Activated B cell treated with CpG ODN at 0.5 μM for 24 hours (primary cell): ENCODE results near the gene MED29. TPM values are rescaled to one million over a fixed set of nuclear protein-coding genes. Genes with fewer than 3 reads are reported as not detected.

ENCODE experiments used
- ATAC-seq: fragments of 200-7000 bp; cut with Tn5 transposase; one replicate; pipeline ENCODE4 v1.10.0; 2021; ENCODE audit warnings: low read depth, mild to moderate bottlenecking, moderate library complexity
- CTCF ChIA-PET: fragments of 350-600 bp; sonication (Branson Sonifier 250); formaldehyde crosslinking; loops from one replicate; lab custom pipeline; 2021; ENCODE audit warnings: antibody characterized with exemption; lab: Charles Lee
- POLR2A ChIA-PET: fragments of 350-600 bp; sonication (Branson Sonifier 250); formaldehyde crosslinking; loops from one replicate; lab custom pipeline; 2021; ENCODE audit warnings: antibody characterized with exemption; lab: Charles Lee
- DNase-seq: peaks from one replicate; pipeline ENCODE4 v3.0.0; 2022
- H3K27ac Mint-ChIP-seq: one replicate; pipeline ENCODE4 v1.8.0; 2020; ENCODE audit warnings: mixed read lengths
- H3K27me3 Mint-ChIP-seq: one replicate; pipeline ENCODE4 v1.8.0; 2021; ENCODE audit warnings: mixed read lengths
- H3K36me3 Mint-ChIP-seq: one replicate; pipeline ENCODE4 v1.8.0; 2021; ENCODE audit warnings: low read depth, mixed read lengths
- H3K4me1 Mint-ChIP-seq: one replicate; pipeline ENCODE4 v1.8.0; 2021; ENCODE audit warnings: mixed read lengths
- H3K4me3 Mint-ChIP-seq: one replicate; pipeline ENCODE4 v1.8.0; 2020; ENCODE audit warnings: mild to moderate bottlenecking, mixed read lengths
- H3K9me3 Mint-ChIP-seq: one replicate; pipeline ENCODE4 v1.8.0; 2020; ENCODE audit warnings: mixed read lengths
- intact Hi-C: fragments of 100-400 bp; cut with micrococcal nuclease; formaldehyde crosslinking; loops from one replicate; pipeline ENCODE4 v1.15.1; 2024
- total RNA-seq: library from RNA; stranded (reverse); gene quantifications from 2 replicates; pipeline ENCODE4 v1.2.3, GENCODE V29; 2022
- TF ChIP-seq, protein P1 (sequence below): fragments of 200-600 bp; IDR thresholded peaks from one replicate; pipeline ENCODE4 v1.8.0; 2022; ENCODE audit warnings: antibody characterized with exemption, mild to moderate bottlenecking

MED29 gene
- total RNA-seq, 1 donor from 2014 or later = 39.0 TPM

DNA sequence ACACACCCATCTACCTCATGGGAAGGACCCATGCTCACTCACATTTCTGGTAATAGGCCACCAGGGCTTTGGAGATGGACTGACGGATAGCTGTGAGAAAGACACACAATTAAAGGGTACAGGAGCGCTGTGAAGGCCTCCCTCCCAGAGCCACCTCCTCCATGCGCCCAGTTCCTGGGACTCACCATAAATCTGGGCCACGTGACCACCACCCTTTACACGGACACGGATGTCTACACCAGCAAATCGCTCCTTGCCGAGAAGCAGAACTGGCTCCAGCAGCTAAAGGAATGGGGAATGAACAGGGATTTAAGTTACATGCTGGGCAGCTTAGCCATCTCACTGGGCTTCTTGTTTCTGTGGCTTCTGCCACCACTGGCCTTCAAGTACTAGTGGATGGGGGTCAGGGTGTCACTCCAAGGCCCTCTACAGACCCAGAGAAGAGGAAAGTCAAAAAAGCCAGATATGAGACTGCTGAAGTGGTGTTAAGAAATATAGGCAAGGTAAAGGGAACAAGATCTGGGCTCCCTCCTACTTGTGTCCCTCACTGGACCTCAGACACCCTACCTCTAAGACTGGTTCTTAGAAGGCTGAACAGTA lies 42.4 kb downstream of the MED29 start:
- H3K4me1 Mint-ChIP-seq = peaks cover 53% of the 10 kb centered on the region

DNA sequence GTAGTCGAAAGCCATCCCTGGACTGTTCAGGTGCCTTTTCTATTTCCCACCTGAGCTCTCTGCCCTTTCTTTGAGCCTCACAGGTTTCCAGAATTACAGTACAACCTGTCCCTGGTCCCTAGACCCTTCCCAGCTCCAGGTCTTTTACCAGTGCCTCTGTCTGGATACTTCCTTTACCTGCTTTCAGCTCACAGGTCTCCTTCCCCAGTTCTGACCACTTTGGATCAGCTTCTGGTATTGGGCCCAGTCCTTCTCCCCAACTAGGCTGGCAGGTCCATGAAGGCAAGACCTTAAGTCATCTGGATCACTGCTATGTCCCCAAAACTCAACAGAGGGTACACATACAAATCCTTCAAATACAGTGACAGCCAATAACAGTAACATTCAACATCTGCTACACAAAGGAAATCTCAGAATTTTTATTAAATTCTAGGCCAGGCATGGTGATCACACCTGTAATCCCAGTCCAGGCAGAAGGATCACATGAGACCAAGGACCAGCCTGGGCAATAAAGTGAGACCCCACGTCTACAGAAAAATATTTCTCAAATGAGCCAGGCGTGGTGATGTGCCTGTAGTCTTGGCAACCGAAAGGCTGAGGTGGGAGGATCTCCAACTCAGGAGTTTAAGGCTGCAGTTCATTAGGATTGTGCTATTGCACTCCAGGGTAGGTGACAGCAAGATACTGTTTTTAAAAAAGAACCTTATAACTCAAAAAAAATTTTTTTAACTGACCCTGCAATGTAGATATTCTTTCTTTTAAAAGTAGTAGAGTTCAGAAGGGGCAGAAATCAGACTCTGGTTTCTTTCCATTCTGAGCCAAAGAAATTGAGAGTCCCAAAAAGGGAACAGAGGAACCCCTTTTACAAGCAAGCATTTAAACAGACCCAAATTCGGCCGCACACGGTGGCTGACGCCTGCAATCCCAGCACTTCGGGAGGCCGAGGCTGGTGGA lies 43.2 kb downstream of the MED29 start:
- intact Hi-C loops = loop anchor here (5.0 kb wide), 1 partner anchor 92 kb away; the partner anchor contains the start of gene SAMD4B
- no peak for ATAC-seq
- H3K27ac Mint-ChIP-seq = peak overlapping the region; percentile 96
- no peak for DNase-seq
- H3K27me3 Mint-ChIP-seq = no peaks in the 10 kb centered on the region
- TF ChIP-seq, protein P1, sequence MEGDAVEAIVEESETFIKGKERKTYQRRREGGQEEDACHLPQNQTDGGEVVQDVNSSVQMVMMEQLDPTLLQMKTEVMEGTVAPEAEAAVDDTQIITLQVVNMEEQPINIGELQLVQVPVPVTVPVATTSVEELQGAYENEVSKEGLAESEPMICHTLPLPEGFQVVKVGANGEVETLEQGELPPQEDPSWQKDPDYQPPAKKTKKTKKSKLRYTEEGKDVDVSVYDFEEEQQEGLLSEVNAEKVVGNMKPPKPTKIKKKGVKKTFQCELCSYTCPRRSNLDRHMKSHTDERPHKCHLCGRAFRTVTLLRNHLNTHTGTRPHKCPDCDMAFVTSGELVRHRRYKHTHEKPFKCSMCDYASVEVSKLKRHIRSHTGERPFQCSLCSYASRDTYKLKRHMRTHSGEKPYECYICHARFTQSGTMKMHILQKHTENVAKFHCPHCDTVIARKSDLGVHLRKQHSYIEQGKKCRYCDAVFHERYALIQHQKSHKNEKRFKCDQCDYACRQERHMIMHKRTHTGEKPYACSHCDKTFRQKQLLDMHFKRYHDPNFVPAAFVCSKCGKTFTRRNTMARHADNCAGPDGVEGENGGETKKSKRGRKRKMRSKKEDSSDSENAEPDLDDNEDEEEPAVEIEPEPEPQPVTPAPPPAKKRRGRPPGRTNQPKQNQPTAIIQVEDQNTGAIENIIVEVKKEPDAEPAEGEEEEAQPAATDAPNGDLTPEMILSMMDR = no peak
- H3K36me3 Mint-ChIP-seq = peaks cover 46% of the 10 kb centered on the region
- peaks cover 53% of the 10 kb centered on the region for H3K4me1 Mint-ChIP-seq
- ChIA-PET POLR2A (interaction anchor here (0.6 to 11.0 kb wide), 17 partner anchors 7 to 1029 kb away, joined by 3 to 285 read pairs (median 18); partner anchors contain the start of genes FBL, GMFG, MED29 and PAF1), CTCF (interaction anchor here (0.6 to 1.4 kb wide), 3 partner anchors 20 to 89 kb away, joined by 3 to 5 read pairs (median 4); no protein-coding TSS in a partner anchor)
- H3K4me3 Mint-ChIP-seq = peak overlapping the region; percentile 98
- no peaks in the 10 kb centered on the region for H3K9me3 Mint-ChIP-seq

More for the DNA sequence above, 42.4 kb downstream of the MED29 start:
- ChIA-PET CTCF (no interaction called here), POLR2A (interaction anchor here (0.6 to 11.0 kb wide), 6 partner anchors 12 to 1914 kb away, joined by 3 to 285 read pairs (median 6); partner anchors contain the start of genes MED29, PAF1, PLEKHG2 and SUPT5H)
- Mint-ChIP-seq H3K4me3 (peak overlapping the region; percentile 48), H3K27ac (peak overlapping the region; percentile 96), H3K27me3 (no peaks in the 10 kb centered on the region), H3K36me3 (peaks cover 46% of the 10 kb centered on the region), H3K9me3 (no peaks in the 10 kb centered on the region)
- intact Hi-C loops = no loop called here
- DNase-seq (no peak), ATAC-seq (no peak)
- TF ChIP-seq, protein P1 = no peak

DNA sequence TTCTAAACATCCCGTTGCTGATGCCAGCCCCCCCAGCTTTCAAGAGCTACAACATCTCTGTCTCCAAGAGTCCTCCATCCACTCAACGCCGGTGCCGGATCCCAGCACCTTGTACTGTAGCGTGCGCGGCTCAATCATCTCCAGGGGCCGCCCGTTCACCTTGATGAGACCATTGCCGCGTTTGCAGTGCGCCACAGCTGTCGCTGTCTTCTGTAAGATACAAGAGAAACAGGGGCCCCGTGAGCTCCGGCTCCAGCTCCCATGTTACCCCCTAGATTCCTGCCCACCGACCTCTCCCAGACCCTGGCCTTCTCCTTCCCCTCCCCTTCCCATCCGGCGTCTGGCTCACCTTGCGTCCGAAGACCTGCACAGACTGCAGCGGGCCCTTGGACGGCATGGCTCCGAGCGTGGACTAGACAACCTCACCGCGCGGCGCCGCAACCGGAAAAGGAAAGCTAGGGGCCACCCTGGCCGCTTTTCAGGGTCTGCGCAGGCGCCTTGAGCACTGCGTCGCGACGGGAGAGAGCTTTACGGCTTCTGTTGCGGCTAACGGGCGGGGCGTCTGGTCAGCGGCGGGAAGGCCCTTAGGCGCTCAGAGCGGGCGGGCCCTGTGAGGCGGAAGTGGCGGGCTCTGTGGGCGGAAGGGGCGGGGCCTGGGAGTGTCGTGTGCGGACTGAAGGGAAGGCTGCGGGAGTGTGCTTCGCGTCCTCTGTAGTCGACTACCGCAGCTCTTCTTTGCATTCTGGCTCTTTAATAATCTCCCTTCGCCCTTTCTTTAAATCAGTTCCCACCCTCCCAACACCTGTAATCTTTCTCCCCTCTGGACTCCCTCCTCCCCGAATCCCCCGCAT lies 44.5 kb downstream of the MED29 start, which contains the start of gene RPS16:
Gene RPS16 (minus strand): TSS at position 451 of the 851 bp plus-strand sequence. CDS start 54 bp downstream, at position 397.
- H3K27me3 Mint-ChIP-seq = no peaks in the 10 kb centered on the region
- H3K36me3 Mint-ChIP-seq = peaks cover 42% of the 10 kb centered on the region
- intact Hi-C loops = loop anchor here (1.0 to 5.0 kb wide), 4 partner anchors 10 to 93 kb away; partner anchors contain the start of genes MED29, PAF1, PLEKHG2 and SAMD4B
- peak within 1 kb of the TSS; percentile 96 for H3K27ac Mint-ChIP-seq
- ATAC-seq (peak; percentile 92), DNase-seq (peak; percentile 98)
- H3K4me3 Mint-ChIP-seq = peak within 1 kb of the TSS; percentile 98
- H3K4me1 Mint-ChIP-seq = peaks cover 53% of the 10 kb centered on the region
- H3K9me3 Mint-ChIP-seq = no peaks in the 10 kb centered on the region
- ChIA-PET CTCF (interaction anchor here (0.6 to 1.5 kb wide), 10 partner anchors 24 to 237 kb away, joined by 3 to 6 read pairs (median 4); partner anchors contain the start of genes EID2B, MED29, PAF1 and PLEKHG2), POLR2A (interaction anchor here (0.5 to 11.0 kb wide), 46 partner anchors 9 to 1934 kb away, joined by 3 to 285 read pairs (median 4); partner anchors contain the start of genes B9D2, C19orf47, DYRK1B and EID2)
- TF ChIP-seq, protein P1 = no peak

DNA sequence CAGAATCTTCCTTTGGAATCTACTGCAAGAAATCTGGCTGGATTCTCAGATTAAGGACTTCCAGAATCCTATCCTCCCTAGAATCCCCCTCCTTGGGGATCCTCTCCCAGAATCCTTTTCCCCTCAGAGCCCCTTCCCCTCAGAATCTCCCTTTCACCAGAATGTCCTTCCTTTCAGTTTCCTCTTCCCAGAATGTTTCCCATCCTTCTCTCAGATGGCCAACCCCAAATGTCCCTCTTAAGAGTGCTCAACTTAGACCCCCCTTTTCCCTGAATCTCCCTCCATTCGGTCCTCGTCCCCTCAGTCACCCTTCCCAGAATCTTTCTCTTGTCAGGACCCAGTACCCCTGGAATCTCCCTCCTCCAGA lies 45.2 kb downstream of the MED29 start:
- Mint-ChIP-seq H3K27ac (peak overlapping the region; percentile 96), H3K27me3 (no peaks in the 10 kb centered on the region), H3K36me3 (peaks cover 36% of the 10 kb centered on the region), H3K9me3 (no peaks in the 10 kb centered on the region), H3K4me3 (peak overlapping the region; percentile 98), H3K4me1 (peaks cover 50% of the 10 kb centered on the region)
- ATAC-seq = no peak
- CTCF ChIA-PET = interaction anchor here (0.6 to 1.5 kb wide), 9 partner anchors 24 to 236 kb away, joined by 3 to 6 read pairs (median 4); partner anchors contain the start of genes EID2B, MED29, PAF1 and PLEKHG2
- POLR2A ChIA-PET = interaction anchor here (0.5 to 11.0 kb wide), 42 partner anchors 9 to 1933 kb away, joined by 3 to 285 read pairs (median 5); partner anchors contain the start of genes B9D2, C19orf47, DYRK1B and EID2
- no peak for DNase-seq
- intact Hi-C loops = loop anchor here (1.0 to 5.0 kb wide), 4 partner anchors 9 to 94 kb away; partner anchors contain the start of genes MED29, PAF1, PLEKHG2 and SAMD4B
- TF ChIP-seq, protein P1 = no peak
